HG02763 (cell line): ENCODE data around the gene TM4SF1.

ENCODE experiments used
- ATAC-seq: cut with Tn5 transposase; IDR thresholded peaks from one replicate; pipeline ENCODE4 v1.9.1; 2021; ENCODE audit warnings: mild to moderate bottlenecking, moderate library complexity; ENCODE audit not compliant: unreplicated experiment

The TM4SF1 gene

GRCh38 chr3:149377408-149378364 is at the start of gene TM4SF1:
Gene TM4SF1, minus strand, starts transcription at chr3:149377649. Its CDS starts 102 bp downstream, at chr3:149377547.
- no peak for ATAC-seq

DNA sequence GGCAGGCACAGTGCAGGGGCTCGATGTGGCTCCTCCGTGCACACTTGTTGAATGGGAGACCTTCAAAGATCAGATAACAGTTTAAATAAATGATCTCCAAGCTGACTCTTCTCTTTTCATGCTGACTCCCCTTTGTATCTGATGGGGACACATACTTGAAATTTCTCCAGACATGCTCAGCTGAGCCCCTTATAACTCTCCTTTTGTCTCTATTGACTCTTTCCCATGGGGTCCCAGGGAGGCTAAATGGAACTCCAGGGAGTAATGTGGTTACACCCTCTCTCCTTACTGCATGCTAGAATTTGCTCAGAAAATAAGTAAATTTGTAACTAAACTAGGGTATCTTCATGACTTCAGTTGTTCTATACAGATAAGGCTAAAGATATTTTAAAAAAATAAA is 48.9 kb upstream of the TM4SF1 start:
- no peak for ATAC-seq

GRCh38 chr3:149424918-149425317 is 47.5 kb upstream of the TM4SF1 start:
- ATAC-seq = no peak

DNA sequence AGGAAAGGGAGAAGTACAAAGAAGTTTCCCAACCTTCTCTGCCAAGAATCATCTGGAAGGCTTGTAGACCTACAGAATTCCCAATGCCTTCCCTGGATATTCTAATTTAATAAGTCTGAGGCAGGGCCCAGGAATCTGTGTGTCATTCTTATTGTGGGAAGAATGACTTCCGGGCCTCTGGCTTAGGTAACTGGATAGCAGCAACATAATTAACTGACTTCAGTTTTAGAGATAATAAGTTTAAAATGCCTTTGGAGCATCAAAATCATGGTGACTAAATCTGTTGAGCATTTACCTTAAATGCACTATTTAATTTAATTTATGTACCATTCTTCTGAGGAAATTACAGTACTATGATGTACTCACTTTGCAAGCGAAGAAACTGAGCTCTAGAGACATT is 44.3 kb upstream of the TM4SF1 start:
- ATAC-seq = no peak

DNA sequence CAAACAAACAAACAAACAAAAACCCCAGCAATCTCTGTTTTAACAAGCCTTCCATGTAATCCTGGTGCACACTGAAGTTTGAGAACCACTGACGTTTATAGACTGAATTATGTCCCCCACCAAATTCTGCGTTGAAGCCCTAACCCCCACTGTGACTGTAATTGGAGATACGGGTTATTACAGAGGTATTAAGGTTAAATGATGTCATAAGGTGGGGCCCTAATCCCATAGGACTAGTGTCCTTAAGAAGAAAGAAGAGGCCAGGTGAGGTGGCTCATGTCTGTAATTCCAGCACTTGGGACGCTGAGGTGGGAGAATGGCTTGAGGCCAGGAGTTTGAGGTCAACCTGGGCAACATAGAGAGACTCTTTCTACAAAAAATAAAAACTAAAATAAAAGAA is 42.4 kb upstream of the TM4SF1 start:
- no peak for ATAC-seq

DNA sequence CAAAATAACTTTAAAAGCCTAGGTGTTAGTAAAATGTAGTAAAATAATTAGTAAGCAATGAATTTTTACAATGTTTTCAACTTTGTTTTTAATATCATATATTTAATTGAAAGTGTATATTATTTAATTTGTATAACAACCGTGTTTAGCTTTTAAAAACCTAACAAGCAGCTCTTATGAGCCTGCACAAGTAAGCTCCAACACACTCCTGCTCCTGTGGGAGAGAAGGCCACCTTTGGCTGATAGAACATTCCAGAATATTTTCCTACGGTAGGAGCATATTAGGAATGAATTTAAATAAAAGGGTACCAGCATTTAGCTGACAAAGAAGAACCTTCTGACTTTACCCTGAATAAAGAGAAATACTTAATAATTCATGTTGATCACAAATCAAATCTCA is 40.3 kb upstream of the TM4SF1 start:
- ATAC-seq = no peak

GRCh38 chr3:149417174-149417573 is 39.7 kb upstream of the TM4SF1 start:
- peak; percentile 64 for ATAC-seq

- no peak for ATAC-seq
Measured at GRCh38 chr3:149415484-149415883, 38.0 kb upstream of the TM4SF1 start.

GRCh38 chr3:149414557-149415231 is 37.2 kb upstream of the TM4SF1 start:
- ATAC-seq = no peak

DNA sequence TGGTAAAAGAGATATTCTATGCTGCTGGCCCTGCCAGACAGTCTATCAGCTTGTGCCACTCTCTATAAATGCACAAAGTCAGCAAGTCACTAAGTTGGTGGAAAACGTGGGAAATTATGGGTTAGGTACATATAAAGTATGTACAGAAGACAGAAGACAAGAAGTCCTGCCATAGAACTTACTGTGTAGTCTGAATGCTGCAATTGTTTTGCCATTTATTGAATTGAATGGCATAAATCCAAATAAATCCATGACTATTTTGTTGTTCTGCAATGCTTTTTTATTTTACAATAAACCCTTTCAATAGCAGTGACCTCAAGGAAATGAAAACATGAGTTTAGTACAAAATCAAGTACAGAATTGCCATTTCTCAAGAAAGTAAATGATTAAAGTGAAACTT is 34.1 kb upstream of the TM4SF1 start:
- no peak for ATAC-seq

GRCh38 chr3:149409351-149409750 is 31.9 kb upstream of the TM4SF1 start:
- no peak for ATAC-seq

DNA sequence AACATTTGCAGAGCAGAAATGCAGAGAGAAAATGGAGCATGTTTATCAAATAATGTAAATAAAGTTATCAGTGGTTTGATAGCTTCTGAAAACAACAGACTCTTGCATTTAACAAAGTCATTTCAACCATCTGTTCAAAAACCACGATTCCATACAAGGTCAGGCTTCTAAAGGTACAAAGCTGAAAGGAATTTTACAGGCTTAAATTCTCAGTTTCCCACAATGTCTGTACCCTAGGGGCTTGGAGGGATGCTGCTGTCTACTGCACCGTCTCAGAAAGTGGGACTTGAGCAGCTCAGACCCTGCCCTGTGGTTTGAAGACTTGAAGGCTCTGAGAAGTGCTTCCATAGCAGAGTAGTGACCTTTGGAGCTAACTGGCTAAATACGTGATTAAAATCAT is 30.4 kb upstream of the TM4SF1 start:
- ATAC-seq = no peak

- no peak for ATAC-seq
Measured at GRCh38 chr3:149406244-149406752, 28.8 kb upstream of the TM4SF1 start.

GRCh38 chr3:149403443-149403842 is 26.0 kb upstream of the TM4SF1 start:
- no peak for ATAC-seq

- ATAC-seq = no peak
Measured at GRCh38 chr3:149402481-149402880, 25.0 kb upstream of the TM4SF1 start.

DNA sequence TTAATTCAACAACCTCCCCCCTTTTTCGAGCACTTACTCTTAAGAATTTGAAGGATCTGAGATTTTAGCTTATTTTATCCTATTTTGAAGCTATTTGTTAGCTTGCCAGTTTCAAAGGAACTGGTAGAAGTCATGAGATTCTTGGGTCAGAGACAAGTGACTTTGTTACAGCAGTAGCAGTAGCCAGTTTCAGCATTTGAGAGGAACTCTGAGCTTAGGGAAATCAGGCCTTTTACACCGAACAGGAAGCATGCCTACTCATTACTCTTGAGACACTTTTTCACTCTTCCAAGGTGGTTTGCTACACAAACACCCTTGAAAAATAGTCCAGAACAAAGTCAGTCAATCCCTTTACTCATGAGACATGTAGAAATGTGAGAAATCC is 24.5 kb upstream of the TM4SF1 start:
- no peak for ATAC-seq

- no peak for ATAC-seq
Measured at GRCh38 chr3:149401212-149401925, 23.9 kb upstream of the TM4SF1 start.

DNA sequence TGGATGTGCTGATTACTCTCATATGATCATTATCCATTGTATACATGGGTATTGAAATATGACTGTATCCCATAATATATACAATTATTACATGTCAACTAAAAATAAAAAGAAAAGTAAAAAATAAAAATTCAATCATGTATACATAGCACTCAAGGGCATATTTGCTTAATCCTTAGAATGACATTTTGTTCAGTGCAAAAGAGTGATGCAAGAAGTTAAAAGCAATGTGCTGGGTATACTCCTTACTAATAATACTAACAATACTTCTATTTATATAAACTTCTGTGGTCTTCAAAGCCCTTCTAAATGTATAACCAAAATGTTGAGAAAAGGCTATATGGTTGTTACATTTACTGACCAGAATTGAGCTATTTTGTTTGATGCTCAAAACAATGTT is 23.2 kb upstream of the TM4SF1 start:
- ATAC-seq = no peak

- no peak for ATAC-seq
Measured at GRCh38 chr3:149398296-149398695, 20.8 kb upstream of the TM4SF1 start.

- no peak for ATAC-seq
Measured at GRCh38 chr3:149397528-149397927, 20.1 kb upstream of the TM4SF1 start.

GRCh38 chr3:149396476-149396875 is 19.0 kb upstream of the TM4SF1 start:
- no peak for ATAC-seq
